ENCODE results near the gene ZNF668.

ZNF668 gene

DNA sequence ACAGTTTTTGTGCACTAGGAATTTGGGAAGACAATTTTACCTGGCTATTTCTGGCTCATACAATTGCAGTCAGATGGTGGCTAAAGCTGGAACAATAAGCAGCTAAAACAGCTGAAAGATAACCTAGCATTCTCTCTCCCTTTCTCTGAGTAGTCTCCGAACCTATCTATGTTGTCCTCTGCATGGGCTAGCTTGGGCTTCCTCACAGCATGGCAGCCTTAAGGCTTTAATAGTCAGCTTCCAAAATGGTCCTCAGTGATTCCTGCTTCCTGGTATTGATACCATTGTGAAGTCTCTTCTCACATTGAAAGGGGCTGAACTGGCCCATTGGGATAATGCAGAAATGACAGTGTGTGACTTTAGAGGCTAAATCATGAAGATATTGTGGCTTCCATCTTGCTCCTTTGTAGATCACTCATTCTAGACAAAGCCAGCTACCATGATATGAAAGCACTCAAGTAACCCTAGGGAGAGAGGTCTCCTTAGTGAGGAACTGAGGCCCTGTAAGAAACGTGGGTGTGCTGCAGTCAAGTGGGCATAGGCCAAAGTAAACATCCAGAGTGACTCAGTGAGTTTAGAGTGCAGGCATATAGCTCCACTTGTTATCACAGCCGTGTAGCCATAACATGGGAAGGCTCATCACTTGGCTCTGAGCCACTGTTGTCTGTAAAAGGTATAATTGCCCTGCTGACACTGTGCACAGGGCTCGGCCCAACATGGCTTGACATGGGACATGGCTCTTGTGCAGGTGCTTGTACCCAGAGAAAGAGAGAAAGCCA, 26.0 kb upstream of the ZNF668 start:
- no peak for DNase-seq

DNA sequence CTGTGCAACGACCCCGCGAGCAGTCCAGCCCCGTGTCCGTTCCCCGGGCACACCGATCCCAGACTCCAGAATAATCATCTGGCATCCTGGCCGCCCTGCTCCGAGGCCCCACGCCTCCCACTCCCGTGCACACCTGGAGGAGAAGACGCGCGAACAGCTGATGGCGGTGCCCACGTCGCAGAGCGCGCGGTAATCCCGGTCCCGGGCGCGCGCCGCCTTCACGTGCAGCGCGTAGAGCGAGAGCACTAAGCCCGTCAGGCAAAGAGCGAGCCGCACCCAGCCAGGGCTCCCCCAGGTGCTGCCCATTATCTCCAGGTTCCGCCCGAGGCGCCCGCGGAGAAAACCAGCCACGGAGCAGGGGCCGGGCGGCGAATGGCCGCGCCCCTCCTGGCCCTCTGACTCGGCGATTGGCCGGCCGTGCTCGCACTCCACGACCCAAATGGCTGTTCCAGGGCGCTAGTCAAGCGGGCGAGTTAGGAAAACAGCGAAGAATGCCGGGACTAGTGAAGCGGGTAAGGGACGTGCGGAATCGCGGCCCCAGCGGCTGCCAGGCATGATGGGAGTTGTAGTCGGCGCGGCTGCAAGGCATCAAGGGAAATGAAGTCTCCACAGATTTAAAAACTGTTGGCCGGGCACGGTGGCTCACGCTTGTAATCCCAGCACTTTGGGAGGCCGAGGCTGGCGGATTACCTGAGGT, 20.5 kb upstream of the ZNF668 start, which contains the start of gene VKORC1:
Gene VKORC1, minus strand, starts transcription at position 374 of the 697 bp plus-strand sequence. Its CDS starts 68 bp downstream, at position 306.
- DNase-seq = peak; percentile 95

DNA sequence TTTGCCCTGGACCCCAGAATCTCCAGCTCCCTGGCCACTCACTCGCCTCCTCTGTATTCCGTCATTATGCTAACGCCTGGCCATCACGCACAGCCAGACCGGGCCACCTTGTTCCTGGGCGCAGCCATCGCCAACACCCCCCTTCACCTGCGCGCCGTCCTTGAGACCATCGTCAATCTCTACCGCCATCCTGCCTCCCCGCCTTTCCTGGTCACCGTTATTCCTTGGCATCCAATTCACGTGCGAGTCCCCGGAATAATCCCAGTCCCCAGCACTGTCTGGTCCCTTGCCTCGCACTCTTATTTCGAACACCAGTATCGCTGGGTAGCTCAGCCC, 20.0 kb upstream of the ZNF668 start:
- no peak for DNase-seq

DNA sequence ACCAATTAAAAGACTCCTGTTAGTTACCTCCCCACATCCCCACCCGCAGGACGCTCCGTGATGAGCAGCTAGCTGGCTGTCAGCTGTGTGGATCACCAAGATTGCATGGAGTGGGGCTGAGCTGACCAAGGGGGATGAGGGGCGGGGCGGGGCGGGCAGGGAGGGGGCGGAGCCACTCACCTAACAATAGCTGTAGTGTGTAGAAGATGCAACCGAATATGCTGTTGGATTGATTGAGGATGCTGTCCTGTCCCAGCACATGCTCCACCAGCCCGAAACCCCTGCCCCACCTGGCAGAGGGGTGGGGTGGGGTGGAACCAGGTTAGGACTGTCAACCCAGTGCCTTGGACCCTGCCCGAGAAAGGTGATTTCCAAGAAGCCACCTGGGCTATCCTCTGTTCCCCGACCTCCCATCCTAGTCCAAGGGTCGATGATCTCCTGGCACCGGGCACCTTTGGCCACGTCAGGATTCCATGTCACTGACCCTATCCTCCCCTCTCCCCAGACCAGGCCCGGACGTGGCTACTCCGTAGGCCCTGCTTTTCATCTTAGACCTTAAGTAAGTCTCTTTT, 19.2 kb upstream of the ZNF668 start:
- no peak for DNase-seq

DNA sequence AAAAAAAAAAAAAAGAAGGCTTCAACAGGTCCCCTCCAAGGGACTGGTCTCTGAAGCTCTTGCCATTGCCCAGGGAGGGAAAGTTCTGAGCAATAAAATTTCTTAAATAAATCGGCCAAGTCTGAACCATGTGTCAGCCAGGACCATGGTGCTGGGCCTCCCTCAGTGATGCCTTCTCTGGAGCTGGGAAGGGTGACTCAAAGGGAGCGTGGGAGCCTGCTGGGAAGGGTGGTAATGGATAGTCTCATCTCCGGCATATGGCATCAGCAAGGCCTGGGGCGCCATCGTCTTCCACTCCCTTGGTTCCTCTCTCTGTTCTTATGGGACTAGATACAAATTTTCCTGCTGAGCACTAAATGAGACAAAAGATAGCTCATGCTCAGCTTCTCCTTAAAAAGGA, 18.3 kb upstream of the ZNF668 start:
- DNase-seq = no peak

DNA sequence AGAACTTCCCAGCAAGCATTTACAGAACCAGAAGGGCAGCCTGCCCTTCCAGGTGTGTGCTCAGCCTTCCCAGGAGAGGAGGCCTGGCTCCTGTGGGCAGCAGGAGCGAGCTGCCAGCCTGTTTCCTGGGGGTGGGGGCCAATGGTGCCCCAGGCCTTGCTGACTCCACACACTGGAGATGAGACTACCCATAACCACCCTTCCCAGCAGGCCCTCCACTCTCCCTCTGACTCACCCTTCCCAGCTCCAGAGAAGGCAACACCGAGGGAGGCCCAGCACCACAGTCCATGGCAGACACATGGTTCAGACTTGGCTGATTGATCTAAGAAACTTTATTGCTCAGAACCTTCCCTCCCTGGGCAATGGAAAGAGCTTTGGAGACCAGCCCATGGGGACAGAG, 16.5 kb upstream of the ZNF668 start:
- DNase-seq = no peak

DNA sequence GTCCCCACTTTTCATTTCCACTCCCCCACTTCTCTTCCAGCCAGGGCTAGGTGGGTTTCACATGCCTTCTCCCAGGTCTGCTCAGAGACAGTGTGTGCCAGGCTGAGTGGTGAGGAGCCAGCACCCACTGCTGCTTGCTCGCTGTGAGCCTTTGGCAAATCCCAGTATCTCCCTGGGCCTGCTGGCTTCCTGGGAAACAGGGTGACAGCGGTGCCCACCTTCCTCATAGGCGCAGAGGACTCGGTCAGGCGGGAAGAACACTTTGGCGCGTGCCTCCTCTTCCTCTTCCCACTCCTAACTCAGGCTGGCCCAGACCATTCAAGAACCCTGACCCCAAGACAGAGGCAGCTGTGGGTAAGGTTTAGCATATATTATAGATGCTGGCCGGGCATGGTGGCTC, 15.2 kb upstream of the ZNF668 start:
- no peak for DNase-seq

DNA sequence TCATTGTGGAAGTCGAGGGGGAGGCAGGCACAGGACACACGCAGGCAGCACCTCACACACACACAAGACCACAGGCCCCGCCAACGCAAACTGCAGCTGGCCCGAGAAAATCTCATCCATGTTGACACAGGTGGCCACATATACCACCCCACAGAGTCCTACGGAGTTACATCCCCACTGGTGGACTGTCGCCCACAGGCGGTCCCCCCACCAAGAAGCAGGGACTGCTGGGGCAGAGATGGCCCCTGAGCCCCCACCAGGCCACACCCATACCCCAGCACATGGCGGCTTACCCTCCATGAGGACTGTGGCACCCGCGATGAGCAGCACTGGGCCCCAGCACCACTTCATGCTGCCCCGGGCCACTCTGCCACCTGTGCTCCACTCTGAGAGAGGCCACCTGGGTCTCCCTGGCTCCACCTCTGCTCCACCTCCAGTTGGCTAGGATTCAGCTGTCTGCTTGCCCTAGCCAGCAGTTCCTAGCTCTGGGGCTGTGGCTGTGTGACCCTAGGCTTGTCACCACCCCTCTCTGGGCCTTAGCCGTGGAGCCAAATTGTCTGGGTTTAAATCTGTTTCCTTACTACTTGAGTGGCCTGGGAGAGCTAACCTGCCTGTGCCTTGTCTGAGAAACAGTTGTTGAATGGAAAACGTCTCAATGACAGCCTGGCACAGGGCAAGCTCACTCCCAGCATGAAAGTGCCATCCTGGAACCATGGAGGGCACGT, 14.6 kb upstream of the ZNF668 start, which contains the start of gene PRSS53:
Gene PRSS53, minus strand, starts transcription at position 485 of the 725 bp plus-strand sequence. Its CDS starts 134 bp downstream, at position 351.
- DNase-seq = no peak

DNA sequence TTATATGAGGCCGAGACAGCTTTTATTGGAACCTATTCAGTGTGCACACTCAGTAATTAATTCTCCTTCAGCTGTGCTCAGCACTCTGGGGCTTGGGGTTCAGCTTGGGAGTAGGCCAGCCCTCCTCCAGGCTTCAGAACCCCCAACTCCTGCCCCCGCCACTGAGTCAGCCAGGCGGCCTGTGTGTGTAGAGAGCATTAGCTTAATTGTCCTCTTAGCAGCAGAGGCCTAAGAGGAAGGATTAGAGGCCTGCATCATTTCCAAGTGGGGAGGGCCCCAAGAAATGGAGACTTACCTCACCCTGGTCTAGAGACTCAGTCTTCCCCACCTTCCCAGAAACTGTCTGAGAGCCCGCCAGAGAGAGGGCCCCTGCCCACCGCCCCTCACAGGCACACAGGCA, 13.9 kb upstream of the ZNF668 start:
- no peak for DNase-seq

DNA sequence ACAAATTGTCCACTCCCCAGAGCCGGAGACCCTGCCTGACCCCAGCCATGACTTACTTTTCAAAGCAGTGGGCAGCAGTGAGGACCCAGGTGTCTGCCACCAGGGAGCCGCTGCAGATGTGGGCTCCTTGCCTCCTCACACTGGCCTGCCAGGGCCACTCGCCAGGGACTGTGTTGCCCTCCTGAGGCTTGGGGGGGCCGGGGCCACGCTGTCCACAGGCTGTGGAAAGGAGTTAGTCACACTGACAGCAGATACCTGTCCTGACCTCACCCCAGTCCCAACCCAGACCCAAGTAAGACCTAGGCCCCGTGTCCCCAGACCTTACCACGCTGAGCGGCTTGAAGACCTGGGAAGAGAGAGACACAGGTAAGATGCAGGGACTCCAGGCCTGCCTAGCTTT, 13.4 kb upstream of the ZNF668 start:
- DNase-seq = no peak

DNA sequence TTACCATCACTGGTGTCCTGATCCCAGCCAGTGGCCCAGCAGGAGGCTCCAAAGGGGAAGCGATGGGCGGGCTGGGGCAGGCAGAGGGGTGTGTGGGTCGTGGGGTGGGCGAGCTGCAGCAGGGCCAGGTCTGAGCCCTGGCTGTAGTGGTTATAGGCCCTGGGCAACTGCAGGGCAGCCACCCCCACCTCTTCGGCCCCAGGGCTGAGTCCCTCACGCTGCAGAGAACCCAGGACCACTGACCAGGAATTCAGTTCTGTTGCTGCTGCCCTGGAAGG, 12.5 kb upstream of the ZNF668 start:
- DNase-seq = no peak

DNA sequence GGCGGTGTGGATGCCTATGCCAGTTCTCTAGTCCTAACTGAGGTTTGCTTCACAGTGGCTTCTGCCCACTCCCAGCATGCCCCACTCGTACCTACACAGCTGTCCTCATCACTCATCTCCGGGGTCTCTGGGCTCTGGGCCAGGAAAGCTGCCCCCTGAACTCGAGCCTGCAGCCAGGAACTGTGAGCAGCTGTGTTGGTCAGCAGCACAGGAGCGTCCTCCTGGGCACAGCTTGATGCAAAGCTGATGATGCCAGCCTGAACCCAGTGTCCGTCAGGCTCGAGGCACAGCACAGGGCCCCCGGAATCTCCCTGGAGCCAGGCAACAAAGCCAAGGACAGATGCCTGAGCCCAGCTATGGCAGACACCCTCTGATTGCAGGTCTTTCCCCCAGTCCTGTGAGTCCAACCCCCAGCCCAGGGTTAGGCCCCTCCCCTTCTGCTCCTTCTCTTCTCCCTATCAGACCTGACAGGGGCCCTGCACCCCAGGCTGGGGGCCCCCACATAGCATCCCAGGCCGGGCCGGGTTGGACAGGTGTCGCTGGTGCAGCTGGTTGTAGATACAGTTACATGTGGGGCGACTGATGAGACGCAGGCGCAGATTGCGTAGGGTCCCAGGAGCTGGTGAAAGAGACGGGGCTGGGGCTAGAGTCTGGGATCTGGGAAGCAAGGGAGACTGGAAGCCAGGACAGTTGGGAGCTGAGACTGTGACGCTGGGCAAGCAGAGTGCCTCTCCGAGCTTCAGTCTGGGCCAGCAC, 12.0 kb upstream of the ZNF668 start:
- no peak for DNase-seq

DNA sequence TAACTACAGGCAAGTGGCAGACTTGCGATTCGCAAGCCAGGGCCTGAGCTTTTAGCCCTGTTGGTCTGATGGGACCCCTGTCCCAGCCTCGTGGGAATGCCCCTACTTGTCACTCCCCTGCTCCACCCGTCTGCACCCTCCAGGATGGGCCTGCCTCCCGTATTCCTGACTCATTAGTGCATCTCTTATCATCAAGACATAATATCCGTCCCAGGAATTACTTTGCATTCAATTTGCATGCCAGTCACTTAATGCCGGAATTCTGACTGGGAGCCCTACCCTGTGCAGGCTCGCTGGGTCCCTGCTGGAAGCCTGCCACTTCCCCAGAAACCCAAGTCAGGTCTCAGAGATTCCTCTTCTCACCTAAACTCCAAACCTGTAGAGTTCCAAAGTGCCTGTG, 11.4 kb upstream of the ZNF668 start:
- no peak for DNase-seq

DNA sequence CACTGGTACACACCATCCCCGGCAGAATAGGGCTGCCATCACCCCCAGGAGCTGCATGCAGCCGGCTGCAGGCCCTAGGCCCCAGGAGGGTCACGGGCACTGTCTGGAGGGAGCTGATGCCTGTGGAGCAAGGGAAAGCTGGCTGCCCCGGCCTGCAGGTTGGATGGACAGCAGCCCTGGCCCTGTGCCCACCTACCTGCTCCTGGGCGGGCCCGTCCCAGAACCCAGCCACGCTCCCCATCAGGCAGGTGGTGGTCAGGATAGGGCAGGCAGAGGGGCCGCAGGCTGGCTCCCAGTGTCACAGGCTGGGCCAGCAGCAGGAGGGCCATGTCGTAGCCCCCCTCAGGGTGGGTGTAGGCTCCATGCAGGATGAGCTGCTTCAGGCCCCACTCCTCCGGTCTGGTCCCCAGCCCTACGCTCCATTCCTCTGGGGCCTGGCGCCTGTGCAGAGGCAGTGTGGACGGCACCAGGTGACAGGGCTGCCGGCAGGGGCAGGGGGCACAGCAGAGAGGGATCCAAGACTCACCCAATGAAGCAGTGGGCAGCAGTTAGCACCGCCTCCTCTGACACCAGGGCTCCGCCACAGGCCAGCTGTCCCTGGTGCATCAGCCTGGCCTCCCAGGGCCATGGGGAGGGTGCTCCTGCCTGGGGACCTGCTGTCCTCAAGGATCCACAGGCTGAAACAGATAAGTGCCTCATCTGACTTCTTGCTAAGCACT, 10.7 kb upstream of the ZNF668 start:
- no peak for DNase-seq

DNA sequence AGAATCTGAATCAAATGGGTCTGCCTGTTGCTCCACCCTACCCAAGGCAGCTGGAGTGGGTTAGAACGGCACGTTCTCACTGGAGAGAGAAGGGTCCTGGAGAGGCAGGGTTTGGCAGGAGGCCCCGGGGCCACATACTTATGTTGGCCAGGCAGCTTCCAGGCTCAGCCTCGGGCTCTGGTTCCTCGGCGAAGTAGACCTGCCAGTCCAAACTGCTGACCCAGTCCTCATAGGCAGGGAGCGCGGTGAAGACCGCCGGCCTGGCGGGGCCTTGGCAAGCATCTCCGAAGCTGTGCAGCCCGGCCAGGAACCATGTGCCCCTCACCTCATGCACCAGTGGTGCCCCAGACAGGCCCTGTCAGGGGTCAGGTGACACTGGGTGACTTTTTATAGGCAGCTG, 9.9 kb upstream of the ZNF668 start:
- DNase-seq = no peak

DNA sequence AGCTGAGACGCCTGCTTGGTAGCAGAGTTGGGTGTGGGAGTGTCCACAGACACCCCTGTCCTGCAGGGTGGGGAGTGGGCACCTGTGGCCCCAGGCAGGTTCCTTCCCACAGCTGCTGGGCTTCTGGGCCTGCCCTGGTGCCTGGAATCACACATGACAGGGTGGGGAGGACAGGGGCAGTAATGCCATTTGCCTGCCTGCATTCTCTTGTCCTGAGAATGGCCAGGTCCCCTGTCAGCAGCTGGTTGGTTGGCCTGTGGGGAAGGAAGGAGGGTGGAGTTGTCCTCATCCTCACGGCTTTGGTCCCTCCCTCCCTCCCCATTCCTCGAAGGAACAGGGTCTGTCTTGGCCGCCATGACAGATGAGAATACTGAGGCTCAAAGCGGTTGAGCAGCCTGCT, 9.5 kb upstream of the ZNF668 start:
- DNase-seq = no peak

DNA sequence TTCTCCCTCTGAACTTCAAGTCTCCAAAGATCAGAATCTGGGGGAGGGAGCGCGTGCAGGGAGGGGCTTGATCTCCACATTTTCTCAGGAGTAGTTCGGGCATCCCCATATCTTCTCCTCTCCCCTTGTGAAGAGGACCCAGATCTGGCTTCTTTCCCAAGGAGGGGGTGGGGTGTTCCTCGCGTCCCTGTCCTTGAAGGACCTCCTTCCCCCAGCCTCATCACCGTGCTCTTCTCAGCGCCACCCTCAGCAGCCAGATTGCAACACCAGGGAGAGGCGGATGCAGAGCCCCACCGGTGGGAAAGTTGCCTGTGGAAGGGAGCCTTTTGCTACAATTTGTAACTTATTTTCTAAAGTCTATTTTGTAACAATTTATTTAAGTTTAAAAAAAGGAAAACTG, 9.0 kb upstream of the ZNF668 start:
- DNase-seq = no peak

DNA sequence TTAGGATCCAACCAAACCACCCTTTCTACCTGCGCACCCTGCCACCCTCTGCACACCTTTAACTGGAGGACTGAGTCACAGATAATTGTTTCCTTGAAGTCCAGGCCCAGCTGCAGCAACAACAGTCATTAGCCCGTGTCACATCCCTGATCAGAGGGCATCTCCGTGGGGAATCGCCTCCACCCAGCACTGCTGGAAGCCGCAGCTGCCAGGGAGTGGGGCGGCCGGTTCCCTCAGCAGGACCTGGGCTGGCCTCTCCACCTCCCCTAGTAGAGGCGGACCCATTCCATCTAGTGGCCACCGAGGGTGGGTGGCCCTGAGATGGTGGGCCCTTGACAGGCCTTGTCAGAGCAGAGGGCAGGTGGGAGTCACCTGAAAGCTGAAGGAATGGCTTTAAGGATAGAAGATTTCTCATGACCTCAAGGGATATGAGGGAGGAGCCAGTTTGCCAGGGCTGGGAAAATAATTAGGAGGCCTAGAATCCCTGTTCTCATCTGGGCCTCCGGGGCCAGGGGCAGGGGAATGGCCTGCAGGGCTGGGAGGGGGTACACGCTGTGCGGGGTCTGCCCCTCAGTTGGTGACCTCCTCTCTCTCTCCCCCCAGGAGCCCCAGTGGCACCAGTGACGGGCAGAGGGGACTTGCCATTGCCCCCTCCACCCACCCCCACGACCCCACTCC, 8.5 kb upstream of the ZNF668 start:
- no peak for DNase-seq

DNA sequence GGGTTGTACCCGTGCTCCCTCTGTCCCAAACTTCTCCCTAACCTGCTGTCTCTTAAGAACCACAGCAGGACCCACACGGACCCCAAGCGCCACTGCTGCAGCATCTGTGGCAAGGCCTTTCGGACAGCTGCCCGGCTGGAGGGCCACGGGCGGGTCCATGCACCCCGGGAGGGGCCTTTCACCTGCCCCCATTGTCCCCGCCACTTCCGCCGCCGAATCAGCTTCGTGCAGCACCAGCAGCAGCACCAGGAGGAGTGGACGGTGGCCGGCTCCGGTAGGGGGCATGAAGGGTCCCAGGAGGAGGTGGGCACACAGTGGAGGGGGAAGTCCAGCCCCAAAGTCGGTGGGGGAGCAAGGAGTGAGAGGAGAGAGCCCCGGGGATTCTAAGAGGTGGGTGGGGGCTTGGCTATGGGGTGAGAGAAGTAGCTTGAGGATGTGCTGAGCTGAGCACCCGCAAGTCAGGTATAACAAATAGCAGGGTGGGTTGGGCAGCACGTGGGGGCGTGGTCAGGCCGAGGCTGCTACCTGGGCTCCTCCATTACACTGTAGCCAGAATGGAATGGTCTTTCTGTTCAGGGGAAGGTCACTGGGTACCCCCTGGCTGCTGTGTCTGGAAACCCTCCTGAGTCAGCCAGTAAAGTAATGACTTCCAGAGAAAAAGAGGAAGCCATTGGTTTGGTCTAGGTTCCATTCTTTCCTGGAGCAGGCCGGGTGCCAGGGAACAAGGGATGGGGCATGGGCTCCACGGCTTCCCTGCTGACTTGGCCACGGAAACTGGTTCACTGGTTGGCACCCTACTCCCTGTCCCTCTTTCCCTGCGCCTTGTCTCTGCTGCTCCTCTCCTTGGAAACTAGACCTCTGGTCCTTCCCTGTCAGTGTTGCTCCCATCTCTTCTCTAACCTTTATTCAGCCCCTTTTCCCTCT, 7.7 kb upstream of the ZNF668 start:
- DNase-seq = no peak

DNA sequence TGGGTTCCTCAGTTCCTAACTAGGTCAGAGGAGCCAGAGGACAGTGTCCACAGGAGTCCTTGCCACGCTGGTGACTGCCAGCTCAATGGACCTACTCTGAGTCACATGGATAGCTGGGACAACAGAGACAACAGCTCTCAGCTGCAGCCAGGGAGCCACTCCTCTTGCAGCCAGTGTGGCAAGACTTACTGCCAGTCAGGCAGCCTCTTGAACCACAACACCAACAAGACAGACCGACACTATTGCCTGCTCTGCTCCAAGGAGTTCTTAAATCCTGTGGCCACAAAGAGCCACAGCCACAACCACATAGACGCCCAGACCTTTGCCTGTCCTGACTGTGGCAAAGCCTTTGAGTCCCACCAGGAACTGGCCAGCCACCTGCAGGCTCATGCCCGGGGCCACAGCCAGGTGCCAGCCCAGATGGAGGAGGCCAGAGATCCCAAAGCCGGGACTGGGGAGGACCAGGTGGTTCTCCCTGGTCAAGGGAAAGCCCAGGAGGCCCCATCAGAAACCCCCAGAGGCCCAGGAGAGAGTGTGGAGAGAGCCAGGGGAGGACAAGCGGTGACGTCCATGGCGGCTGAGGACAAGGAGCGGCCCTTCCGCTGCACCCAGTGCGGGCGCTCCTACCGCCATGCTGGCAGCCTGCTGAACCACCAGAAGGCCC, 6.8 kb upstream of the ZNF668 start:
- DNase-seq = no peak

Data from DMS79 (cell line).